HEK293 (cell line): ENCODE data around the gene ZNF311.

Experiments used
- MYNN ChIP-seq: fragments of 450-650 bp; formaldehyde crosslinking; IDR thresholded peaks from 2 replicates; pipeline ENCODE4 v1.5.1; 2016; ENCODE audit warnings: missing biosample characterization, missing genetic modification characterization, borderline replicate concordance
- YY1 ChIP-seq: fragments of 450-650 bp; formaldehyde crosslinking; IDR thresholded peaks from 2 replicates; pipeline ENCODE4 v1.5.1; 2018; ENCODE audit warnings: missing biosample characterization, missing genetic modification characterization
- ZNF404 ChIP-seq: fragments of 450-650 bp; formaldehyde crosslinking; IDR thresholded peaks from 2 replicates; pipeline ENCODE4 v1.5.1; 2017; ENCODE audit warnings: missing biosample characterization, missing genetic modification characterization
- TF ChIP-seq, protein P1 (sequence below): fragments of 450-650 bp; formaldehyde crosslinking; IDR thresholded peaks from 2 replicates; pipeline ENCODE4 v1.5.1; 2016; ENCODE audit warnings: missing biosample characterization, missing genetic modification characterization

DNA sequence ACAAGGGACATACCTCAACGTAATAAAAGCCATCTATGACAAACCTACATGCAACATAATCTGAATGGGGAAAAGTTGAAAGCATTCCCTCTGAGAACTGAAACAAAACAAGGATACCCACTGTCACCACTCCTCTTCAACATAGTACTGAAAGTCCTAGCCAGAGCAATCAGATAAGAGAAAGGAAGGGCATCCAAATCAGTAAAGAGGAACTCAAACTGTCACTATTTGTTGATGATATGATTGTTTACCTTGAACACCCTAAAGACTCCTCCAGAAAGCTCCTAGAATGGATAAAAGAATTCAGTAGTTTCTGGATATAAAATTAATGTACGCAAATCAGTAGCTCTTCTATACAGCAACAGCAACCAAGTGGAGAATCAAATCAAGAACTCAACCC is 39.4 kb downstream of the ZNF311 start:
- TF ChIP-seq, protein P1, sequence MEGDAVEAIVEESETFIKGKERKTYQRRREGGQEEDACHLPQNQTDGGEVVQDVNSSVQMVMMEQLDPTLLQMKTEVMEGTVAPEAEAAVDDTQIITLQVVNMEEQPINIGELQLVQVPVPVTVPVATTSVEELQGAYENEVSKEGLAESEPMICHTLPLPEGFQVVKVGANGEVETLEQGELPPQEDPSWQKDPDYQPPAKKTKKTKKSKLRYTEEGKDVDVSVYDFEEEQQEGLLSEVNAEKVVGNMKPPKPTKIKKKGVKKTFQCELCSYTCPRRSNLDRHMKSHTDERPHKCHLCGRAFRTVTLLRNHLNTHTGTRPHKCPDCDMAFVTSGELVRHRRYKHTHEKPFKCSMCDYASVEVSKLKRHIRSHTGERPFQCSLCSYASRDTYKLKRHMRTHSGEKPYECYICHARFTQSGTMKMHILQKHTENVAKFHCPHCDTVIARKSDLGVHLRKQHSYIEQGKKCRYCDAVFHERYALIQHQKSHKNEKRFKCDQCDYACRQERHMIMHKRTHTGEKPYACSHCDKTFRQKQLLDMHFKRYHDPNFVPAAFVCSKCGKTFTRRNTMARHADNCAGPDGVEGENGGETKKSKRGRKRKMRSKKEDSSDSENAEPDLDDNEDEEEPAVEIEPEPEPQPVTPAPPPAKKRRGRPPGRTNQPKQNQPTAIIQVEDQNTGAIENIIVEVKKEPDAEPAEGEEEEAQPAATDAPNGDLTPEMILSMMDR (tag by site-specific recombination): no peak
- no peak for TF ChIP-seq YY1 (tag by site-specific recombination)
- TF ChIP-seq ZNF404 (tag by site-specific recombination): no peak
- TF ChIP-seq MYNN (tag by site-specific recombination): no peak
